NCI-H526 (cell line): ENCODE measurements around the gene UCN2.
"Not testable (repeated sequence)": the region's sequence is repeated elsewhere in the genome, so short reads cannot be mapped to it uniquely, and the experiment has no call there.

Experiments
- DNase-seq, 2 experiments: peaks; one replicate each; lab custom pipeline; 2025; lab: John Stamatoyannopoulos, UW

Gene UCN2

GRCh38 chr3:48536116-48536515 is 27.5 kb downstream of the UCN2 start:
- DNase-seq, result no peak

GRCh38 chr3:48535578-48535977 is 28.0 kb downstream of the UCN2 start:
- no peak for DNase-seq

- no peak for DNase-seq
Observed at GRCh38 chr3:48532977-48533337, 30.6 kb downstream of the UCN2 start.

GRCh38 chr3:48532271-48532976 is 31.2 kb downstream of the UCN2 start:
- DNase-seq, result no peak

GRCh38 chr3:48530701-48531100 is 32.9 kb downstream of the UCN2 start:
- not testable (repeated sequence) for DNase-seq

GRCh38 chr3:48528754-48529153 is 34.8 kb downstream of the UCN2 start:
- DNase-seq, result no peak

- DNase-seq, result no peak
Observed at GRCh38 chr3:48528048-48528447, 35.5 kb downstream of the UCN2 start.

- DNase-seq, result no peak
Observed at GRCh38 chr3:48524970-48525369, 38.6 kb downstream of the UCN2 start.

GRCh38 chr3:48521635-48522034 is 41.9 kb downstream of the UCN2 start:
- DNase-seq, result no peak

- no peak for DNase-seq
Observed at GRCh38 chr3:48519277-48519643, 44.3 kb downstream of the UCN2 start.

- no peak for DNase-seq
Observed at GRCh38 chr3:48518638-48519276, 44.8 kb downstream of the UCN2 start.

GRCh38 chr3:48518069-48518468 is 45.5 kb downstream of the UCN2 start:
- DNase-seq, result no peak

- no peak for DNase-seq
Observed at GRCh38 chr3:48516571-48516970, 47.0 kb downstream of the UCN2 start.

GRCh38 chr3:48514431-48515227 is 49.0 kb downstream of the UCN2 start:
- DNase-seq, result no peak
